VCaP (cell line): ENCODE measurements around the gene NETO2.

Experiments
- H3K27ac ChIP-seq: fragments of 450-650 bp; 2 replicates; pipeline ENCODE4 v1.5.1; 2017
- TF ChIP-seq, protein P1 (sequence below): fragments of 450-650 bp; conservative IDR thresholded peaks from 2 replicates; pipeline ENCODE4 v1.5.1; 2017; ENCODE audit warnings: mild to moderate bottlenecking, moderate library complexity

Gene NETO2

DNA sequence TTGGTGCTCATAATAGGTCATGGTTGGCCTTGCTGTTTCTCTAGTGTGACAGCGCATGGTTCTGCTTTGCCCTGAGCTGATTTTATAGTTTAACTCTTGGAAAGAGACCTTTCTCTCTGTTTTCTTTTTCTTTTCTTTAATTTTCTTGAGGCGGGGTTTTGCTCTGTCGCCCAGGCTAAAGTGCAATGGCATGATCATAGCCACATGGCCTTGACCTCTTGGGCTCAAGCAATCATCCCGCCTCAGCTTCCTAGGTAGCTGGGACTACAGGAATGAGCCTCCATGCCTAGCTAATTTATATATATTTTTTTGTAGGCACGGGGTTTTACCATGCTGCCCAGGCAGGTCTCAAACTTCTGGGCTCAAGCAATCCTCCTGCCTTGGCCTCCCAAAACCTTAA, 89.8 kb downstream of the NETO2 start:
- no peak overlapping the region for H3K27ac ChIP-seq
- TF ChIP-seq, protein P1, sequence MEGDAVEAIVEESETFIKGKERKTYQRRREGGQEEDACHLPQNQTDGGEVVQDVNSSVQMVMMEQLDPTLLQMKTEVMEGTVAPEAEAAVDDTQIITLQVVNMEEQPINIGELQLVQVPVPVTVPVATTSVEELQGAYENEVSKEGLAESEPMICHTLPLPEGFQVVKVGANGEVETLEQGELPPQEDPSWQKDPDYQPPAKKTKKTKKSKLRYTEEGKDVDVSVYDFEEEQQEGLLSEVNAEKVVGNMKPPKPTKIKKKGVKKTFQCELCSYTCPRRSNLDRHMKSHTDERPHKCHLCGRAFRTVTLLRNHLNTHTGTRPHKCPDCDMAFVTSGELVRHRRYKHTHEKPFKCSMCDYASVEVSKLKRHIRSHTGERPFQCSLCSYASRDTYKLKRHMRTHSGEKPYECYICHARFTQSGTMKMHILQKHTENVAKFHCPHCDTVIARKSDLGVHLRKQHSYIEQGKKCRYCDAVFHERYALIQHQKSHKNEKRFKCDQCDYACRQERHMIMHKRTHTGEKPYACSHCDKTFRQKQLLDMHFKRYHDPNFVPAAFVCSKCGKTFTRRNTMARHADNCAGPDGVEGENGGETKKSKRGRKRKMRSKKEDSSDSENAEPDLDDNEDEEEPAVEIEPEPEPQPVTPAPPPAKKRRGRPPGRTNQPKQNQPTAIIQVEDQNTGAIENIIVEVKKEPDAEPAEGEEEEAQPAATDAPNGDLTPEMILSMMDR, result no peak

DNA sequence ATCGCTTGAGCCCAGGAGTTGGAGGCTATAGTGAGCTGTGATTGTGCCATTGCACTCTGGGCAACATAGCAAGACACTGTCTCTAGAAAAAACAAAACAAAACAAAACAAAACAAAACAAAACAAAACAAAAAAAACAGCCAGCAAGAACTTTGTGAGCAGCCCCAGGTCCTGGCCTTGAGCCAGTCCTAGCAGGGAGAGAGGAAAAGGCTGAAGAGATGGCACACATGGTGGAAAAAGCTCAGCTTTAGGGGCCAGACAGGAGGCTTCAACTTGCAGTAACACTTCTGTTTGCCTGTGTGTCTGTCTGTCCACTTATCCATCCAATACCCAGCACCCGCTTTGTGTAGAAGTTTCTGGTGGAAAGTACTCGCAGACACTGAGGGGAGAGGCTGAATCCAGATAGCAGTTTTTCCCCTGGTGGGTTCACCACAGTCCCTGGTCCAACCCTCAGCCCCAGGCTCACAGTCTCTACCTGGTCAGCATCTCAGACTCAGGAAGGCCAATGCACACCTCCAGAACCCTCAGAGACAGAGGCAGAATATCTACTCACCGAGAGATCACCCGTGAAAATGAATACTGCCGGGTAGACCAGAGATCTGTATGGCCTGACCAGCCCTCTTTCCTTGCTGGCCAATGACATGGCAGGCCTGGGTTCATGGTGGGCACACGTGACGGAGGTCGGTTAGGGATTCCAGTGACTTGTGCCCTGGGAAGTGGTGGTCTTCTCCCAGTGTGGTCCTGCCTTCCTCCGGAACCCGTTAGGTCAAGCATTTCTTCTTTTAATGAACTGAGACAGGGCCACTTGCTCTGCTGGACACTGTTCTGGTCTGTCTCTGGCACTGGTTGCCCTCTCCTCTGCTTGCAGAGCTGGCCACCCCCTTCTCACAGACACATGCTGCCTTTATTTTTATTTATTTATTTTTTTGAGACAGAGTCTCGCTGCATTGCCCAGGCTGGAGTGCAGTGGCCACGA, 90.8 kb downstream of the NETO2 start:
- TF ChIP-seq, protein P1, result no peak
- no peak overlapping the region for H3K27ac ChIP-seq

DNA sequence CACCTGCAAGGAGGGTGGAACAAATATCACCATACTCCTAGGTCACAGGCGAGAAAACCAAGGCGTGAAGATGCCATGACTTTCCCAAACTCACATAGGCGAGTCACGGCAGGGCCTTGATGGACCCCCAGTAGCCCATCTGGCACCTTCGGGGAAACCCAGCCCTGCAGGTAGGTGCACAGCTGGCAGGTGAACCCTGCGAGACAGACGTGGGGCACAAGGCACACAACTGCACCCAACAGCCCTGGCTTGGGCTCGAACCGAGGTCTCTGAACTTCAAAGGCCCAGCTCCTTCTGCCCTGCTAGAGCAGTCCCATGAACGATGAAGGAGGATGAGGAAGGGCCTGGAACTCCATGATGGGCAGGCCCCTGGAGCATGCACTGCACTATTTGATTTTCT, 92.7 kb downstream of the NETO2 start:
- no peak overlapping the region for H3K27ac ChIP-seq
- TF ChIP-seq, protein P1, result no peak

DNA sequence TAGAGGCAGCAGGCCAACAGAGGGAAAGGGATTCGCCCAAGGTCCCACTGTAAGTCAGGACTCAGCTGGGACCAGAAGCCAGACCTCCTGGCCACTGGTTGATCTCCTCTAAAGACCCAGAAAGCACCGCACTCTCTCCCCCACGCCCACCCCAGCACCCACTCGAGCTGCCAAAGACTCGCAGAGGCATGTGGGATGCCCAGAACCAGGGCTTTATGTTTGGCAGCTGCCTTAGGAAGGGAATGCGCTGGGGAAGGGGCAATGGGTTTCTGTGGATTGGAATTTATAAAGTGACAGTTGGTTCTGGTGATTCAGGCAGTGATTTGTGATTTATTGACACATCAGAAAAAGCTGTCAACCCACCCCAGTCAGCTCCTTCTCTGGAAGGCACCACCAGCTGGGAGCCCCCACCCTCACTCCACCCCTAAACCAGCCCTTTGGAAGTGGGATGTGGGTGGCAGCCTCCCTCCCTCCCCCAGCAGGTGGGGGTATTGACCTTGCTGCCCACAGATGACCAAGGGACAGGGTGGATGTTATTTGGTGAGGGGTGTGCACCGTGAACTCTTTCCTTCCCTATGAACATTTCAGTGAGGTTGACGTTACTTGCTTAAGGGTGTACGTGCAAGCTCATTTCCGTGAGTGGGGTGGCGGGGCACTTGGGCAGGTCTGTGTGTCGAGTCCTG, 93.7 kb downstream of the NETO2 start:
- H3K27ac ChIP-seq, result no peak overlapping the region
- TF ChIP-seq, protein P1, result no peak

DNA sequence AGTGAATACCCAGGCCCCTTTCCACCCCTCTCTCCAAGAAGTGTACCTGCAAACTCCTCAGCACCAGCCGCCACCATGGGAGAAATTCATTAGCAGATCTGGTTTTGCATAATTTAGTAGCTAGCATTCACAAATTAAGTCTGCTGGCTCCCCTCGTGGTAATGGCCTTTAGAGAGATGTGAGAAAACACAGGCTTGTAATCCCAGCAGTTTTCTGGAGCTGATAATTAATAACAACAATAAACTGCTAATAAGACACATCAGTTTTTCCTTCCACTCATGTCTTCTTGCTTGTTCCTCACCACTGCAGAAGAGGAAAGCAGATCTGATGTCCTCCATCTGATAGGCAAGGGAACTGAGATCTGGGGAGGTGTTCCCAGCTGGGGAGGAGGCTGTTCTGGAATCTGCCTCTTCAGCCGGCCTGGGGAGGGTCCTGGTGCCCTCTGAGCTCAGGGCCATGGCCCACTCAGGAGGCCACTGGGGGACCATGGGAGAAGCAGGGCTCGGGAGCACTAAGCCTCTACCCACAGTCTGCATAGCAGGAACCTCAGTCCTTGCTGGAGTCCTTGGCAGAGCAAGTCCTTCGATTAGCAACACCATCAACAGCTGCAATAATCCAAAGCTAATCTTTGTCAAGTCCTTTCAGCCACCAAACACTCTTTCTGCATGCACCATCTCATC, 96.1 kb downstream of the NETO2 start:
- no peak overlapping the region for H3K27ac ChIP-seq
- TF ChIP-seq, protein P1, result no peak

DNA sequence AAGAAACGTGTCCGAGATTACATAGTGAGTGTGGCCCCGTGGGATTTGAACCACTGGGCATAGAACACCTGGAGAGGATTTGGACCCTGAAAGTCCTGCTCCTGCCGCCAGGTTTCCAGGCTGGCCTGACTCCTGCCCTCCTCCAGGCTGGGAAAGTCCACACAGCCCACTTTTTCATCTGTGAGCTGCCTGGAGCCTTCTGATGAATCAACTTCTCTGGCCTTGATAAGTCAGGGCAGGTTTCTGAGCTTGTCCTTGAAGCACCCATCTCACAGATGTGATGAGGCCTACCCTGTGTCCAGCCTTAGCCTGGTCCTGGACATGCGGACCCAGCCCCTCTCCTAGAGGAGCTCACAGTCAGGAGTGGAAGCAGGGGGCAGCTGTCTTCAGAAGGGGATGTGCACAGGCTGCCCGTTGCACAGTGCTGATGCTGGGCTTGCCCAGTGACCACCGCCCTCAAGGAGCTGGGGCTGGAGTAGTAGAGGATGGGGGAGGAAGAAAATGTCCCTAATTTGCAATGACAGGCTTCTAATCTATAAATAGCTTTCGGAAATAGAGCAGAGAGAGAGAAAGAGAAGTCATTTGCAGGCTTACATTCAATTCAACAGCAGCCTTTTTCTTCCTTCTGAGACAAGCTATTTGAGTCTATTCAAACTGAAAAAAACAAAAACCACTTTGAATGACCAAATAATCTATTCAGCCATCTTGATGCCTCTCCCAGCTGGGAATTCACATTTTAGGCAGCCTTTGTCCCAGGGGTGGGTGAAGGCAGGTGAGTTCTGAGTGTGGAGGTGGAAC, 96.8 kb downstream of the NETO2 start:
- TF ChIP-seq, protein P1, result no peak
- H3K27ac ChIP-seq, result no peak overlapping the region
